Measurements from ENCODE around the gene SSH3. TPM values are rescaled to one million over a fixed set of nuclear protein-coding genes. Genes with fewer than 3 reads are reported as not detected.
"Not testable (repeated sequence)": the region's sequence is repeated elsewhere in the genome, so short reads cannot be mapped to it uniquely, and the experiment has no call there.

The SSH3 gene
- total RNA-seq, 1 donor from 2014 or later, result 20.1 TPM

DNA sequence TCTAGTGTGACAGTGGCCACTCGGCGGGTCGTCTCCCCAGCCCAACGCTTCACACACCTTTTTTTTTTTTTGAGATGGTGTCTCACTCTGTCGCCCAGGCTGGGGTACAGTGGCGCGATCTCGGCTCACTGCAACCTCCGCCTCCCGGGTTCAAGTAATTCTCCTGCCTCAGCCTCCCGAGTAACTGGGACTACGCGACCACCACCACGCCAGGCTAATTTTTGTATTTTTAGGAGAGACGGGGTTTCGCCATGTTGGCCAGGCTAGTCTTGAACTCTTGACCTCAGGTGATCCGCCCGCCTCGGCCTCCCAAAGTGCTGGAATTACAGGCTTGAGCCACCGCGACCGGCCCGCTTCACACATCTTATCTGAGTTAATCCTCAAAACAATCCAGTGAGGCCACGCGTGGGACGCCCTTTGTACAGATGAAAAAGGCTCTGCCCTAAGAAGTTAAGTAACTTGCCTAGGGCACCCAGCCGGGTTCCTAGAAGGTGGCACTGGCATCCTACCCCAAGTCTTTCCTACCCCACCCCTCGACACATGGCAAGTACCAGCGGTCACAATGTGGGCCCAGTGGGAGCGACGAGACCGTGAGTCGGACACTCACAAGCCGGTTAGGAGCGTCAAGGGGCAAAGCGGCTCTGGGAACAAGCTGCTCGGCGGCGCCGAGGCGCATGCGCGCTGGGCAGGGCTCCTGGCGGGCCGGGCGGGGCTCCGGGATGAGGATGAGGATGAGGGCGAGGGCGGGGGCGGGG lies 42.3 kb upstream of the SSH3 start:
- not testable (repeated sequence) for H3K27me3 Mint-ChIP-seq (ENCODE audit: low read depth, unreplicated experiment); H3K27ac ChIP-seq (ENCODE audit: low read depth, low read length); H3K4me1 Mint-ChIP-seq (ENCODE audit: low read depth, unreplicated experiment); H3K79me2 ChIP-seq (ENCODE audit: insufficient read depth, low read length); H3K27me3 ChIP-seq (ENCODE audit: insufficient read depth, low read length); H4K20me1 ChIP-seq (ENCODE audit: insufficient read depth, low read length); H3K36me3 Mint-ChIP-seq (ENCODE audit: low read depth, unreplicated experiment); H3K36me3 ChIP-seq (ENCODE audit: insufficient read depth, low read length); H3K9me3 ChIP-seq (ENCODE audit: insufficient read depth, low read depth, low read length); H3K9me3 Mint-ChIP-seq (ENCODE audit: unreplicated experiment); FAIRE-seq
- Histone ChIP-seq H3K4me1 (ENCODE audit: insufficient read depth, low read length) (peaks cover 15% of the 10 kb centered on the region), H3K4me2 (ENCODE audit: low read length) (peak overlapping the region; percentile 96), H3K9ac (ENCODE audit: low read length) (peak overlapping the region; percentile 74), H3K4me3 (ENCODE audit: insufficient read depth, low read depth, low read length) (peak overlapping the region; percentile 50), H2AFZ (ENCODE audit: low read depth, low read length) (peak overlapping the region; percentile 97)
- peak overlapping the region; percentile 12 for H3K27ac Mint-ChIP-seq (ENCODE audit: unreplicated experiment)
- peak; percentile 10 for DNase-seq (ENCODE audit: low read depth)
- peak overlapping the region; percentile 69 for H3K4me3 Mint-ChIP-seq (ENCODE audit: unreplicated experiment)

- Histone ChIP-seq H3K4me3 (ENCODE audit: insufficient read depth, low read depth, low read length) (no peak overlapping the region), H3K4me2 (ENCODE audit: low read length) (peak overlapping the region; percentile 96), H3K36me3 (ENCODE audit: insufficient read depth, low read length) (peaks cover 6% of the 10 kb centered on the region)
Measured at GRCh38 chr11:67261640-67261945, 41.7 kb upstream of the SSH3 start.

GRCh38 chr11:67261946-67262681 lies 41.2 kb upstream of the SSH3 start:
- Mint-ChIP-seq H3K36me3 (ENCODE audit: low read depth, unreplicated experiment) (peaks cover 5% of the 10 kb centered on the region), H3K27me3 (ENCODE audit: low read depth, unreplicated experiment) (peaks cover 5% of the 10 kb centered on the region), H3K27ac (ENCODE audit: unreplicated experiment) (no peak overlapping the region), H3K4me1 (ENCODE audit: low read depth, unreplicated experiment) (peaks cover 9% of the 10 kb centered on the region), H3K9me3 (ENCODE audit: unreplicated experiment) (no peaks in the 10 kb centered on the region), H3K4me3 (ENCODE audit: unreplicated experiment) (no peak overlapping the region)
- Histone ChIP-seq H3K27ac (ENCODE audit: low read depth, low read length) (no peak overlapping the region), H3K4me2 (ENCODE audit: low read length) (peak overlapping the region; percentile 96), H3K4me1 (ENCODE audit: insufficient read depth, low read length) (peaks cover 16% of the 10 kb centered on the region), H3K4me3 (ENCODE audit: insufficient read depth, low read depth, low read length) (no peak overlapping the region), H3K9me3 (ENCODE audit: insufficient read depth, low read depth, low read length) (no peaks in the 10 kb centered on the region), H2AFZ (ENCODE audit: low read depth, low read length) (peak overlapping the region; percentile 59), H3K79me2 (ENCODE audit: insufficient read depth, low read length) (peaks cover 12% of the 10 kb centered on the region), H3K9ac (ENCODE audit: low read length) (no peak overlapping the region), H3K27me3 (ENCODE audit: insufficient read depth, low read length) (no peaks in the 10 kb centered on the region), H3K36me3 (ENCODE audit: insufficient read depth, low read length) (peaks cover 1% of the 10 kb centered on the region), H4K20me1 (ENCODE audit: insufficient read depth, low read length) (peaks cover 2% of the 10 kb centered on the region)
- DNase-seq (ENCODE audit: low read depth) (no peak), FAIRE-seq (no peak)
- TF ChIP-seq EZH2 (IDR thresholded peaks at IDR 0.05; ENCODE audit: insufficient read depth, low read length), result no peak
- TF ChIP-seq, protein P1, sequence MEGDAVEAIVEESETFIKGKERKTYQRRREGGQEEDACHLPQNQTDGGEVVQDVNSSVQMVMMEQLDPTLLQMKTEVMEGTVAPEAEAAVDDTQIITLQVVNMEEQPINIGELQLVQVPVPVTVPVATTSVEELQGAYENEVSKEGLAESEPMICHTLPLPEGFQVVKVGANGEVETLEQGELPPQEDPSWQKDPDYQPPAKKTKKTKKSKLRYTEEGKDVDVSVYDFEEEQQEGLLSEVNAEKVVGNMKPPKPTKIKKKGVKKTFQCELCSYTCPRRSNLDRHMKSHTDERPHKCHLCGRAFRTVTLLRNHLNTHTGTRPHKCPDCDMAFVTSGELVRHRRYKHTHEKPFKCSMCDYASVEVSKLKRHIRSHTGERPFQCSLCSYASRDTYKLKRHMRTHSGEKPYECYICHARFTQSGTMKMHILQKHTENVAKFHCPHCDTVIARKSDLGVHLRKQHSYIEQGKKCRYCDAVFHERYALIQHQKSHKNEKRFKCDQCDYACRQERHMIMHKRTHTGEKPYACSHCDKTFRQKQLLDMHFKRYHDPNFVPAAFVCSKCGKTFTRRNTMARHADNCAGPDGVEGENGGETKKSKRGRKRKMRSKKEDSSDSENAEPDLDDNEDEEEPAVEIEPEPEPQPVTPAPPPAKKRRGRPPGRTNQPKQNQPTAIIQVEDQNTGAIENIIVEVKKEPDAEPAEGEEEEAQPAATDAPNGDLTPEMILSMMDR (IDR thresholded peaks at IDR 0.05; ENCODE audit: insufficient read depth, low read depth, low read length), result no peak

More at GRCh38 chr11:67261640-67261945, 41.7 kb upstream of the SSH3 start:
- Histone ChIP-seq H3K27me3 (ENCODE audit: insufficient read depth, low read length) (no peaks in the 10 kb centered on the region), H3K4me1 (ENCODE audit: insufficient read depth, low read length) (peaks cover 15% of the 10 kb centered on the region), H3K27ac (ENCODE audit: low read depth, low read length) (no peak overlapping the region), H3K9ac (ENCODE audit: low read length) (no peak overlapping the region), H3K9me3 (ENCODE audit: insufficient read depth, low read depth, low read length) (no peaks in the 10 kb centered on the region), H3K79me2 (ENCODE audit: insufficient read depth, low read length) (peaks cover 7% of the 10 kb centered on the region), H2AFZ (ENCODE audit: low read depth, low read length) (peak overlapping the region; percentile 59), H4K20me1 (ENCODE audit: insufficient read depth, low read length) (peaks cover 1% of the 10 kb centered on the region)
- H3K36me3 Mint-ChIP-seq (ENCODE audit: low read depth, unreplicated experiment), result peaks cover 5% of the 10 kb centered on the region
- H3K27me3 Mint-ChIP-seq (ENCODE audit: low read depth, unreplicated experiment), result peaks cover 5% of the 10 kb centered on the region
- H3K27ac Mint-ChIP-seq (ENCODE audit: unreplicated experiment), result no peak overlapping the region
- H3K9me3 Mint-ChIP-seq (ENCODE audit: unreplicated experiment), result no peaks in the 10 kb centered on the region
- H3K4me3 Mint-ChIP-seq (ENCODE audit: unreplicated experiment), result peak overlapping the region; percentile 27
- peaks cover 9% of the 10 kb centered on the region for H3K4me1 Mint-ChIP-seq (ENCODE audit: low read depth, unreplicated experiment)
- DNase-seq (ENCODE audit: low read depth) (no peak), FAIRE-seq (no peak)
- no peak for TF ChIP-seq EZH2 (IDR thresholded peaks at IDR 0.05; ENCODE audit: insufficient read depth, low read length)
- TF ChIP-seq, protein P1 (IDR thresholded peaks at IDR 0.05; ENCODE audit: insufficient read depth, low read depth, low read length), result no peak
